ENCODE data around the gene KCNQ1OT1. TPM values are rescaled to one million over a fixed set of nuclear protein-coding genes. Genes with fewer than 3 reads are reported as not detected.

The KCNQ1OT1 gene
- total and polyA plus RNA-seq, 2 of the 4 experiments (the other 2 are of a cell fraction), result 0.14 to 2.0 TPM

DNA sequence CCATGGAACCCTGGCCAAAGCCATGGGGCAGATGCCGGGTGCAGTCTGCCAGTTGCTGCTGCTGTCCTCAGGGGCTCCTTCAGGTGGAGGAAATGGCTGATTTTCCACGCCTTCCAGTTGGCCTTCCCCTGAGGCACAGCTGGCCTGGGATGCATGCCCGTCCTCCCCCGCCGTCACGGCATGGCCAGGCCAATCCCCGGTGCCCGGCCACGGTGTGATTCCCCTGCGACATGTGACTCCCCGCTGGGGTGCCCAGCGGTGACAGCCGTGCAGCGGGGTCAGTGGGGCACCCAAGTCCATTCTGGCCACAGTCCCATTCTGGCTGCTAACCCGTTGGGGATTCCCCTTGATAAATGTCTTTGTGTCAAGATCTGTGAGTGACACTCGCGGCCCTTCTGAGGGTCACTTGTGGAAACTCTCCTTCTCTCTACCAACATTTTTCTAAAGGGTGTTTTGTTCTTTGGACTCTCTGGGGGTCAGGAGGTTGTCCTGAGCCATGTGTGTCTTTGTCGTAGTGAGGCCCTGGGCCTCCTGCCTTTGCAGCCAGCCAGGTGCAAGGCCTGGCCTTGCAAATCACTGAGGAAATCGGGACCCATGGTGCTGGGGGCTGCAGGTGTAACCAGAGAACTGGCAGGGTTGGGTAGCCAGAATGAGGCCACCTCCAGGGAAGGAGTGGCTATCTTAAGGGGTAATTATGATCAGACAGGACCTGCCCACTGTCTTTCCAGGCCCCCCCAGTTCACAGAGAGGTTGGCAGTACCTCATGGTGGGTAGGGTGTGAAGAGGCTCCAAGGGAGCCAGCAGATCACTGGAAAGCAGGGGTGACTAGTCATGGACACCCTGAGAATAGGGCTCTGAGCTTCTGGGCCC is 37.1 kb downstream of the KCNQ1OT1 start:
- no peak overlapping the region for H3K18ac ChIP-seq (ENCODE audit: low read depth, low read length)
- no peak overlapping the region for H2BK5ac ChIP-seq (ENCODE audit: low read depth, low read length, poor library complexity, severe bottlenecking)
- in situ Hi-C loops (cut with MboI; ENCODE audit: low sequenced_read_pairs) (no loop called here), dilution Hi-C loops (cut with HindIII; ENCODE audit: low sequenced_read_pairs, unreplicated experiment) (no loop called here), intact Hi-C loops (cut with micrococcal nuclease) (no loop called here)
- H2BK15ac ChIP-seq (ENCODE audit: low read depth, low read length), result no peak overlapping the region
- ATAC-seq (ENCODE audit: low read depth) (no peak), DNase-seq (no peak)
- H2AFZ ChIP-seq (replicated peaks; ENCODE audit: low read length, poor library complexity), result no peak overlapping the region
- H3K27me3 ChIP-seq (ENCODE audit: control insufficient read depth, insufficient read depth, low read length), result no peaks in the 10 kb centered on the region; the same call in 1 of the 2 replicates
- H2BK120ac ChIP-seq (ENCODE audit: low read depth, low read length), result no peak overlapping the region
- CTCF ChIA-PET, result no interaction called here
- no peak for TF ChIP-seq RCOR1 (IDR thresholded peaks at IDR 0.05; ENCODE audit: insufficient replicate concordance, low read length)
- no peak for TF ChIP-seq RAD21 (IDR thresholded peaks at IDR 0.05; ENCODE audit: low read length)
- TF ChIP-seq, protein P1, sequence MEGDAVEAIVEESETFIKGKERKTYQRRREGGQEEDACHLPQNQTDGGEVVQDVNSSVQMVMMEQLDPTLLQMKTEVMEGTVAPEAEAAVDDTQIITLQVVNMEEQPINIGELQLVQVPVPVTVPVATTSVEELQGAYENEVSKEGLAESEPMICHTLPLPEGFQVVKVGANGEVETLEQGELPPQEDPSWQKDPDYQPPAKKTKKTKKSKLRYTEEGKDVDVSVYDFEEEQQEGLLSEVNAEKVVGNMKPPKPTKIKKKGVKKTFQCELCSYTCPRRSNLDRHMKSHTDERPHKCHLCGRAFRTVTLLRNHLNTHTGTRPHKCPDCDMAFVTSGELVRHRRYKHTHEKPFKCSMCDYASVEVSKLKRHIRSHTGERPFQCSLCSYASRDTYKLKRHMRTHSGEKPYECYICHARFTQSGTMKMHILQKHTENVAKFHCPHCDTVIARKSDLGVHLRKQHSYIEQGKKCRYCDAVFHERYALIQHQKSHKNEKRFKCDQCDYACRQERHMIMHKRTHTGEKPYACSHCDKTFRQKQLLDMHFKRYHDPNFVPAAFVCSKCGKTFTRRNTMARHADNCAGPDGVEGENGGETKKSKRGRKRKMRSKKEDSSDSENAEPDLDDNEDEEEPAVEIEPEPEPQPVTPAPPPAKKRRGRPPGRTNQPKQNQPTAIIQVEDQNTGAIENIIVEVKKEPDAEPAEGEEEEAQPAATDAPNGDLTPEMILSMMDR (conservative IDR thresholded peaks at IDR 0.05; ENCODE audit: low read depth, low read length), result no peak
- TF ChIP-seq BHLHE40 (IDR thresholded peaks at IDR 0.05; ENCODE audit: low read depth, low read length), result no peak
- TF ChIP-seq POLR2A (IDR thresholded peaks at IDR 0.05; ENCODE audit: low read depth, low read length), result no peak
- TF ChIP-seq RFX5 (IDR thresholded peaks at IDR 0.05; ENCODE audit: low read depth, low read length), result no peak
- TF ChIP-seq FOS (IDR thresholded peaks at IDR 0.05; ENCODE audit: low read depth, low read length), result no peak
- TF ChIP-seq MAZ (IDR thresholded peaks at IDR 0.05; ENCODE audit: borderline replicate concordance, low read depth, low read length), result no peak
- TF ChIP-seq, protein P2, sequence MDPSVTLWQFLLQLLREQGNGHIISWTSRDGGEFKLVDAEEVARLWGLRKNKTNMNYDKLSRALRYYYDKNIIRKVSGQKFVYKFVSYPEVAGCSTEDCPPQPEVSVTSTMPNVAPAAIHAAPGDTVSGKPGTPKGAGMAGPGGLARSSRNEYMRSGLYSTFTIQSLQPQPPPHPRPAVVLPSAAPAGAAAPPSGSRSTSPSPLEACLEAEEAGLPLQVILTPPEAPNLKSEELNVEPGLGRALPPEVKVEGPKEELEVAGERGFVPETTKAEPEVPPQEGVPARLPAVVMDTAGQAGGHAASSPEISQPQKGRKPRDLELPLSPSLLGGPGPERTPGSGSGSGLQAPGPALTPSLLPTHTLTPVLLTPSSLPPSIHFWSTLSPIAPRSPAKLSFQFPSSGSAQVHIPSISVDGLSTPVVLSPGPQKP (IDR thresholded peaks at IDR 0.05; ENCODE audit: borderline replicate concordance, low read depth, low read length), result no peak
- TF ChIP-seq, protein P3, sequence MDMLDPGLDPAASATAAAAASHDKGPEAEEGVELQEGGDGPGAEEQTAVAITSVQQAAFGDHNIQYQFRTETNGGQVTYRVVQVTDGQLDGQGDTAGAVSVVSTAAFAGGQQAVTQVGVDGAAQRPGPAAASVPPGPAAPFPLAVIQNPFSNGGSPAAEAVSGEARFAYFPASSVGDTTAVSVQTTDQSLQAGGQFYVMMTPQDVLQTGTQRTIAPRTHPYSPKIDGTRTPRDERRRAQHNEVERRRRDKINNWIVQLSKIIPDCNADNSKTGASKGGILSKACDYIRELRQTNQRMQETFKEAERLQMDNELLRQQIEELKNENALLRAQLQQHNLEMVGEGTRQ (IDR thresholded peaks at IDR 0.05; ENCODE audit: low read depth, low read length), result no peak
- no peak for TF ChIP-seq CEBPB (IDR thresholded peaks at IDR 0.05; ENCODE audit: low read depth, low read length)
- TF ChIP-seq MAFK (IDR thresholded peaks at IDR 0.05; ENCODE audit: low read depth, low read length), result no peak
- no peak for TF ChIP-seq SMC3 (IDR thresholded peaks at IDR 0.05; ENCODE audit: low read depth, low read length)
- no peak for TF ChIP-seq NFE2L2 (IDR thresholded peaks at IDR 0.05; ENCODE audit: low read depth, low read length)
- 87% methylated on average over 5 of the region's 19 CpGs; no CpG with 5 or more reads in 1 of the 2 experiments for WGBS, 2 experiments (ENCODE audit: extremely low coverage in 2 of 2, insufficient read length in 1 of 2)
- no peak overlapping the region for H3K14ac ChIP-seq (replicated peaks; ENCODE audit: low read depth, low read length)
- H4K91ac ChIP-seq (ENCODE audit: insufficient read depth, low read depth, low read length), result no peak overlapping the region
- H3K23ac ChIP-seq (ENCODE audit: low read depth, low read length), result no peak overlapping the region
- H3K9me1 ChIP-seq (ENCODE audit: insufficient read depth, low read length), result no peaks in the 10 kb centered on the region
- H4K8ac ChIP-seq (ENCODE audit: low read depth in 2 of 2, low read length in 2 of 2), result no peak overlapping the region
- no peak overlapping the region for H3K56ac ChIP-seq (ENCODE audit: extremely low read depth, insufficient read depth, low read length)
- no peaks in the 10 kb centered on the region for H3K4me1 ChIP-seq (ENCODE audit: control insufficient read depth, insufficient read depth, low read length)
- 0 out of 4 replicates have a peak, but pooled peaks cover 5 to 17% of the 10 kb centered on the region in 2 experiments for H3K79me1 ChIP-seq (ENCODE audit: low read depth in 1 of 2, low read length in 2 of 2)
- H3K4me3 ChIP-seq (ENCODE audit: insufficient read depth, low read depth, low read length), result no peak overlapping the region
- peaks cover 43% of the 10 kb centered on the region for H3K9me3 ChIP-seq (ENCODE audit: control insufficient read depth, insufficient read depth, low read length)
- H3K36me3 ChIP-seq (ENCODE audit: control insufficient read depth, insufficient read depth, low read length), result peaks cover 10% of the 10 kb centered on the region; the same call in 1 of the 2 replicates
- peaks cover 16% of the 10 kb centered on the region for H4K20me1 ChIP-seq (ENCODE audit: insufficient read depth, low read length)
- no peak overlapping the region for H3K4ac ChIP-seq (ENCODE audit: low read depth, low read length)
- H4K5ac ChIP-seq (ENCODE audit: low read depth, low read length), result no peak overlapping the region
- no peak overlapping the region for H3K27ac ChIP-seq (ENCODE audit: insufficient read depth, low read length)
- no peak overlapping the region for H2AK5ac ChIP-seq (ENCODE audit: low read depth, low read length)
- BruUV-seq (replicated peaks), result no TSS peak
- no peak overlapping the region for H3K4me2 ChIP-seq (ENCODE audit: low read depth, low read length)
- no peak overlapping the region for H3K9ac ChIP-seq (ENCODE audit: low read depth, low read length)
- POLR2A ChIA-PET (ENCODE audit: unreplicated experiment), result no interaction called here
- no peak overlapping the region for H2BK20ac ChIP-seq (ENCODE audit: low read depth, low read length)
- no peak overlapping the region for H2AK9ac ChIP-seq (replicated peaks; ENCODE audit: low read depth, low read length, poor library complexity)
